SK-N-SH (cell line): ENCODE data around the gene TPSB2. TPM values are rescaled to one million over a fixed set of nuclear protein-coding genes. Genes with fewer than 3 reads are reported as not detected.
A peak's percentile ranks its signal among the peaks of the same experiment; 100 is the strongest.
"Not testable (repeated sequence)": the region's sequence is repeated elsewhere in the genome, so short reads cannot be mapped to it uniquely, and the experiment has no call there.

Experiments used
- CTCF ChIA-PET: fragments of 300-600, 350-600 bp; formaldehyde crosslinking; extraction: SDS; loops from one replicate; lab custom pipeline; 2021; lab: Yijun Ruan, JAX
- POLR2A ChIA-PET: fragments of 350-600 bp; sonication (Branson Sonifier 250); formaldehyde crosslinking; extraction: SDS; loops from one replicate; lab custom pipeline; 2020; ENCODE audit warnings: antibody characterized with exemption, inconsistent platforms; lab: Yijun Ruan, JAX
- DNase-seq: peaks from one replicate; pipeline ENCODE4 v3.0.0; 2012
- H2AFZ ChIP-seq: fragments of 200-600 bp; sonication (generic); 2 replicates; pipeline ENCODE4 v1.8.1; 2016; ENCODE audit warnings: antibody characterized with exemption, mild to moderate bottlenecking, low read depth
- H3F3A ChIP-seq: fragments of 200-600 bp; sonication (generic); replicated peaks from 2 replicates; pipeline ENCODE3; 2016; ENCODE audit warnings: antibody characterized with exemption, mild to moderate bottlenecking; ENCODE audit not compliant: insufficient read depth
- H3K27ac ChIP-seq, 2 experiments: fragments of 200-500 bp in 1 of 2; fragments of 200-600 bp in 1 of 2; sonication (Bioruptor generic) in 1 of 2; sonication (generic), shearing (Covaris generic) in 1 of 2; 2 replicates each; pipeline versions ENCODE4 v1.5.1 to v1.6.1; 2014 to 2016; ENCODE audit warnings: low read depth in 2 of 2, inconsistent platforms in 1 of 2, low read length in 1 of 2, mild to moderate bottlenecking in 1 of 2, mixed read lengths in 1 of 2
- H3K27me3 ChIP-seq: fragments of 200-600 bp; sonication (generic), shearing (Covaris generic); 2 replicates; pipeline ENCODE4 v1.6.1; 2016; ENCODE audit warnings: mixed run types; ENCODE audit not compliant: insufficient read depth
- H3K36me3 ChIP-seq, 2 experiments: fragments of 200-500 bp in 1 of 2; fragments of 200-600 bp in 1 of 2; sonication (Bioruptor generic) in 1 of 2; sonication (generic) in 1 of 2; replicated peaks in 1 of 2; 2 replicates each; pipeline versions ENCODE3 to v1.5.1; 2014 to 2016; ENCODE audit warnings: low read length in 1 of 2, mild to moderate bottlenecking in 1 of 2; ENCODE audit not compliant: insufficient read depth in 2 of 2, control insufficient read depth in 1 of 2
- H3K4me1 ChIP-seq, 2 experiments: fragments of 200-500 bp in 1 of 2; fragments of 200-600 bp in 1 of 2; sonication (Bioruptor generic) in 1 of 2; sonication (generic), shearing (Covaris generic) in 1 of 2; 2 replicates each; pipeline versions ENCODE4 v1.5.1 to v1.6.1; 2014 to 2016; ENCODE audit warnings: low read depth in 1 of 2, low read length in 1 of 2, mixed run types in 1 of 2; ENCODE audit not compliant: insufficient read depth in 2 of 2, control insufficient read depth in 1 of 2
- H3K4me2 ChIP-seq: fragments of 200-600 bp; sonication (generic), shearing (Covaris generic); 2 replicates; pipeline ENCODE4 v1.6.1; 2017; ENCODE audit warnings: mixed run types
- H3K4me3 ChIP-seq, 2 experiments: fragments of 200-500 bp in 1 of 2; fragments of 200-600 bp in 1 of 2; sonication (Bioruptor generic) in 1 of 2; sonication (generic), shearing (Covaris generic) in 1 of 2; 2 replicates each; pipeline versions ENCODE4 v1.5.1 to v1.8.1; 2014 to 2016; ENCODE audit warnings: low read depth in 2 of 2, inconsistent platforms in 1 of 2, low read length in 1 of 2, mild to moderate bottlenecking in 1 of 2, mixed read lengths in 1 of 2, moderate library complexity in 1 of 2
- H3K79me2 ChIP-seq: fragments of 200-600 bp; sonication (generic); 2 replicates; pipeline ENCODE4 v1.8.1; 2017; ENCODE audit warnings: mild to moderate bottlenecking; ENCODE audit not compliant: insufficient read depth
- H3K9ac ChIP-seq: fragments of 200-600 bp; sonication (generic); 2 replicates; pipeline ENCODE4 v1.6.1; 2017; ENCODE audit warnings: mixed run types
- H3K9me2 ChIP-seq: fragments of 200-600 bp; sonication (generic); 2 replicates; pipeline ENCODE4 v1.6.1; 2017; ENCODE audit warnings: mixed run types
- H3K9me3 ChIP-seq: fragments of 200-600 bp; sonication (generic); 2 replicates; pipeline ENCODE4 v1.6.1; 2017; ENCODE audit warnings: mixed run types, mild to moderate bottlenecking, moderate library complexity
- H4K20me1 ChIP-seq: fragments of 200-600 bp; sonication (generic); 2 replicates; pipeline ENCODE4 v1.6.1; 2017; ENCODE audit warnings: mild to moderate bottlenecking, mixed run types; ENCODE audit not compliant: insufficient read depth
- FOSL2 ChIP-seq: IDR thresholded peaks from 2 replicates; pipeline ENCODE4 v1.4.0; 2012; ENCODE audit warnings: low read depth, mild to moderate bottlenecking, moderate library complexity, borderline replicate concordance
- JUND ChIP-seq: IDR thresholded peaks from 2 replicates; pipeline ENCODE4 v1.4.0; 2012
- SIN3A ChIP-seq: IDR thresholded peaks from 2 replicates; pipeline ENCODE4 v1.6.1; 2012; ENCODE audit warnings: low read depth, mild to moderate bottlenecking, low read length, moderate library complexity, borderline replicate concordance
- TEAD4 ChIP-seq: IDR thresholded peaks from 2 replicates; pipeline ENCODE4 v1.4.0; 2012; ENCODE audit warnings: mild to moderate bottlenecking, borderline replicate concordance; ENCODE audit not compliant: insufficient read depth
- whole genome bisulfite sequencing: methylation state at CpG from one replicate; pipeline ENCODE4 v1.1.6; 2017; ENCODE audit warnings: low lambda C conversion rate; 5-methylcytosine and 5-hydroxymethylcytosine counted together
- polyA plus RNA-seq, 3 experiments: library from polyadenylated mRNA; depleted of rRNA; stranded (reverse); fragments of >200 nt; gene quantifications; 2 replicates each; pipeline ENCODE4 v1.2.3, GENCODE V29; 2012

TPSB2 gene
- polyA plus RNA-seq, 1 of the 3 experiments (the other 2 are of a cell fraction) = not detected

GRCh38 chr16:1244881-1245280 is 14.9 kb upstream of the TPSB2 start:
- Histone ChIP-seq H3K9me2 (no peaks in the 10 kb centered on the region), H4K20me1 (peaks cover 3% of the 10 kb centered on the region; the same call in 1 of the 2 replicates), H3K36me3 (no peaks in the 10 kb centered on the region), H3K4me3 (no peak overlapping the region), H3K4me1 (no peaks in the 10 kb centered on the region), H2AFZ (no peak overlapping the region), H3F3A (peaks cover 11% of the 10 kb centered on the region), H3K79me2 (no peaks in the 10 kb centered on the region), H3K9ac (no peak overlapping the region), H3K27ac (no peak overlapping the region), H3K4me2 (no peak overlapping the region), H3K27me3 (peaks cover 34% of the 10 kb centered on the region; the same call in 1 of the 2 replicates), H3K9me3 (no peaks in the 10 kb centered on the region)
- WGBS = 27% methylated on average over 9 of the region's 12 CpGs
- no peak for TF ChIP-seq SIN3A
- 0 out of 2 replicates have a peak, but pooled peaks have one; percentile 8 for TF ChIP-seq FOSL2
- TF ChIP-seq TEAD4 = no peak
- no peak for TF ChIP-seq JUND
- ChIA-PET POLR2A (no interaction called here), CTCF (no interaction called here)
- no peak for DNase-seq

GRCh38 chr16:1243907-1244850 is 14.2 kb upstream of the TPSB2 start:
- DNase-seq, H3K9me2 ChIP-seq, H3K36me3 ChIP-seq, H3K9me3 ChIP-seq, H3K79me2 ChIP-seq, H3K4me2 ChIP-seq, POLR2A ChIA-PET, H2AFZ ChIP-seq, H3K4me3 ChIP-seq, CTCF ChIA-PET, H3K27ac ChIP-seq, H4K20me1 ChIP-seq, H3K9ac ChIP-seq, H3K4me1 ChIP-seq: not testable (repeated sequence)
- Histone ChIP-seq H3K27me3 (peaks cover 34% of the 10 kb centered on the region; the same call in 1 of the 2 replicates), H3F3A (peaks cover 11% of the 10 kb centered on the region)
- WGBS = 41% methylated on average over 11 of the region's 32 CpGs

- H3F3A ChIP-seq = peaks cover 15% of the 10 kb centered on the region
- H2AFZ ChIP-seq, POLR2A ChIA-PET, H3K36me3 ChIP-seq, H3K9me3 ChIP-seq, H3K4me2 ChIP-seq, H3K9me2 ChIP-seq, H4K20me1 ChIP-seq, DNase-seq, CTCF ChIA-PET, H3K9ac ChIP-seq, H3K79me2 ChIP-seq, H3K4me3 ChIP-seq, H3K4me1 ChIP-seq, H3K27ac ChIP-seq: not testable (repeated sequence)
- peaks cover 39% of the 10 kb centered on the region for H3K27me3 ChIP-seq
- WGBS = 26% methylated on average over 6 of the region's 11 CpGs
Observed at GRCh38 chr16:1243363-1243762, 13.4 kb upstream of the TPSB2 start.

- H3K9me2 ChIP-seq, H3K79me2 ChIP-seq, H3K4me2 ChIP-seq, H3K4me1 ChIP-seq, H3K27ac ChIP-seq, H2AFZ ChIP-seq, H3K4me3 ChIP-seq, H3K36me3 ChIP-seq, H3F3A ChIP-seq, H4K20me1 ChIP-seq, DNase-seq, H3K9me3 ChIP-seq, POLR2A ChIA-PET, H3K9ac ChIP-seq, CTCF ChIA-PET: not testable (repeated sequence)
- peaks cover 23% of the 10 kb centered on the region for H3K27me3 ChIP-seq
- no CpG with 5 or more reads among the region's 15 CpGs for WGBS
Observed at GRCh38 chr16:1241081-1241480, 11.1 kb upstream of the TPSB2 start.

GRCh38 chr16:1240436-1240835 is 10.5 kb upstream of the TPSB2 start, which contains the start of gene TPSAB1:
TPSAB1 (plus strand) TSS chr16:1240705; CDS start chr16:1240939, 234 bp downstream.
- H3K4me3 ChIP-seq, H3K9me3 ChIP-seq, H4K20me1 ChIP-seq, H3K9ac ChIP-seq, H3K4me2 ChIP-seq, H3K9me2 ChIP-seq, POLR2A ChIA-PET, H2AFZ ChIP-seq, H3K4me1 ChIP-seq, H3K79me2 ChIP-seq, DNase-seq, H3K36me3 ChIP-seq, H3F3A ChIP-seq, H3K27ac ChIP-seq, CTCF ChIA-PET: not testable (repeated sequence)
- peaks cover 16% of the 10 kb centered on the region for H3K27me3 ChIP-seq
- 9% methylated on average over 6 of the region's 12 CpGs for WGBS

GRCh38 chr16:1239575-1239974 is 9.6 kb upstream of the TPSB2 start:
- H3K79me2 ChIP-seq, H3K4me1 ChIP-seq, H3K4me2 ChIP-seq, DNase-seq, H2AFZ ChIP-seq, H3K4me3 ChIP-seq, H3K9ac ChIP-seq, H3K27me3 ChIP-seq, H4K20me1 ChIP-seq, POLR2A ChIA-PET, H3K9me2 ChIP-seq, H3K27ac ChIP-seq, H3K36me3 ChIP-seq, CTCF ChIA-PET, H3K9me3 ChIP-seq, H3F3A ChIP-seq: not testable (repeated sequence)
- 40% methylated on average over 8 of the region's 9 CpGs for WGBS
